Lung (tissue), 12 donors: Measurements from ENCODE around the gene KCNMA1. TPM values are rescaled to one million over a fixed set of nuclear protein-coding genes. Genes with fewer than 3 reads are reported as not detected.

Experiments used
- ATAC-seq: fragments of 200-7000 bp; cut with Tn5 transposase; one replicate; pipeline ENCODE4 v1.9.1; 2020; ENCODE audit warnings: moderate number of reproducible peaks; ENCODE audit not compliant: insufficient read depth, low FRiP score
- DNase-seq, 3 donors: peaks; one replicate each; pipeline ENCODE4 v3.0.0-alpha.2; 2013 to 2017
- H3K27ac ChIP-seq, 2 donors: one replicate each; pipeline ENCODE4 v1.5.1; 2013; ENCODE audit warnings: mild to moderate bottlenecking in 2 of 2, moderate library complexity in 2 of 2, control low read depth in 1 of 2, inconsistent platforms in 1 of 2, low read depth in 1 of 2, low read length in 1 of 2
- H3K27me3 ChIP-seq, 3 donors: one replicate each; pipeline ENCODE4 v1.5.1; 2013; ENCODE audit warnings: low read length in 2 of 3; ENCODE audit not compliant: control insufficient read depth in 3 of 3, insufficient read depth in 3 of 3
- H3K36me3 ChIP-seq, 4 donors: one replicate each; pipeline ENCODE4 v1.5.1; 2013; ENCODE audit warnings: low read length in 4 of 4, mild to moderate bottlenecking in 1 of 4, moderate library complexity in 1 of 4; ENCODE audit not compliant: control insufficient read depth in 4 of 4, insufficient read depth in 4 of 4
- H3K4me1 ChIP-seq, 5 donors: one replicate each; pipeline ENCODE4 v1.5.1; 2013; ENCODE audit warnings: low read length in 5 of 5, mild to moderate bottlenecking in 2 of 5, moderate library complexity in 1 of 5; ENCODE audit not compliant: control insufficient read depth in 5 of 5, insufficient read depth in 5 of 5
- H3K4me3 ChIP-seq: one replicate; pipeline ENCODE4 v1.5.1; 2013; ENCODE audit warnings: mild to moderate bottlenecking, control low read depth, moderate library complexity
- H3K9ac ChIP-seq, 2 donors: one replicate each; pipeline ENCODE4 v1.5.1; 2013; ENCODE audit warnings: low read length in 2 of 2, control low read depth in 1 of 2; ENCODE audit not compliant: insufficient read depth in 1 of 2
- H3K9me3 ChIP-seq, 4 donors: one replicate each; pipeline ENCODE4 v1.5.1; 2013; ENCODE audit warnings: low read length in 3 of 4, mild to moderate bottlenecking in 1 of 4, moderate library complexity in 1 of 4; ENCODE audit not compliant: control insufficient read depth in 4 of 4, insufficient read depth in 3 of 4
- CTCF ChIP-seq: IDR thresholded peaks from 2 replicates; pipeline ENCODE4 v1.5.1; 2012; ENCODE audit warnings: mild to moderate bottlenecking; ENCODE audit errors: control extremely low read depth, extremely low read depth
- WGBS, 2 donors: extraction: QIAGEN DNeasy Blood & Tissue Kit; methylation state at CpG; one replicate each; pipeline ENCODE4 v1.1.7; 2013; 5-methylcytosine and 5-hydroxymethylcytosine counted together
- polyA plus RNA-seq, 2 donors: library from polyadenylated mRNA; stranded (reverse); fragments of 200-250 nt; gene quantifications; one replicate each; pipeline ENCODE4 v1.2.1, GENCODE V29; 2013
- total RNA-seq, 2 donors: library from RNA; depleted of rRNA in 1 of 2; stranded (reverse); fragments of >200 nt in 1 of 2; gene quantifications; one replicate each; pipeline ENCODE4 v1.2.1, GENCODE V29; 2014 to 2021
- donor health status: control.
- donor health status: control.
- donor health status: Bipolar disorder and iron deficiency.
- donor health status: healthy.
- donor health status: DM: yes; HTN: yes; CAD: no.

Gene KCNMA1
- total and polyA plus RNA-seq, 4 donors: 3.8 to 13.0 (median 5.5) TPM

- no peaks in the 10 kb centered on the region for H3K27me3 ChIP-seq
- H3K4me1 ChIP-seq: peaks cover 0 to 54% (median 10%) of the 10 kb centered on the region in 5 donors
- no peak for TF ChIP-seq CTCF
- no peaks in the 10 kb centered on the region for H3K36me3 ChIP-seq
- H3K27ac ChIP-seq: no peak overlapping the region
- WGBS, 2 donors: 77 to 83% methylated on average over 4 of the region's 4 CpGs
- no peak overlapping the region for H3K9ac ChIP-seq
- ATAC-seq (no peak), DNase-seq (peak in 2 of 3 donors; percentile 56 to 69)
- no peaks in the 10 kb centered on the region for H3K9me3 ChIP-seq
- H3K4me3 ChIP-seq: no peak overlapping the region
These were observed 607.6 kb downstream of the KCNMA1 start for GRCh38 chr10:77029777-77030717.

DNA sequence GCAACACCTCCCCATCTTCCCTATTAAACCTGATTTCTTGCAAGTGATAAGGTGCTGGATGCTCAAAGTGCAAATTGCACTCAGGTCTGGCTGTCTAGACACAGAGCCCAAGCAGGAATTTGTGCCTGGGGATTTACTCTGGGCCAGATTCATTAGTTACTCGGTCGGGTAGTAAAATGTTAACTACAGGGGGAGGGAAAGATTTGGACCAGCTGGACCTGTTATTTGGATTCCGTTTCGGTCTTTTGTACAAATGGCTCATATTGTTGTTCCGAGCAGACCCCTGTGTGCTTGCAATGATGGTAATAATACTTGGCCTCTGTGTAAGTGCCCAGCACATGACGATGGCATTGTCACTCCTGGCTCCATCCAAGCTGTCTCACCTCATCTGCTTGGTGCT is 609.6 kb downstream of the KCNMA1 start:
- ATAC-seq (no peak), DNase-seq (peak in 2 of 3 donors; percentile 71 to 77)
- Histone ChIP-seq H3K4me3 (no peak overlapping the region), H3K9ac (no peak overlapping the region), H3K27ac (no peak overlapping the region), H3K36me3 (no peaks in the 10 kb centered on the region), H3K4me1 (peaks cover 0 to 48% (median 10%) of the 10 kb centered on the region in 5 donors), H3K27me3 (no peaks in the 10 kb centered on the region), H3K9me3 (no peaks in the 10 kb centered on the region)
- WGBS, 2 donors: 82 to 88% methylated on average over 6 of the region's 6 CpGs
- no peak for TF ChIP-seq CTCF

- H3K4me3 ChIP-seq: no peak overlapping the region
These were observed 610.0 kb downstream of the KCNMA1 start for GRCh38 chr10:77027576-77027975.

More at GRCh38 chr10:77027576-77027975, 610.0 kb downstream of the KCNMA1 start:
- Histone ChIP-seq H3K36me3 (no peaks in the 10 kb centered on the region), H3K27ac (no peak overlapping the region), H3K9me3 (no peaks in the 10 kb centered on the region), H3K4me1 (peaks cover 0 to 52% (median 10%) of the 10 kb centered on the region in 5 donors), H3K27me3 (no peaks in the 10 kb centered on the region), H3K9ac (no peak overlapping the region)
- WGBS, 2 donors: 38 to 63% methylated on average over 9 of the region's 9 CpGs
- no peak for TF ChIP-seq CTCF
- DNase-seq: no peak
- ATAC-seq: no peak
